Vagina (tissue), 2 donors: ENCODE results near the gene TAF4B. TPM values are rescaled to one million over a fixed set of nuclear protein-coding genes. Genes with fewer than 3 reads are reported as not detected.

Experiments used
- DNase-seq, 2 donors: peaks; one replicate each; pipeline ENCODE4 v3.0.0-alpha.2; 2017; ENCODE audit errors: extremely low spot score in 2 of 2
- H3K27ac ChIP-seq: fragments of 200-600 bp; sonication (generic); one replicate; pipeline ENCODE4 v1.5.1; 2019
- H3K27me3 ChIP-seq: fragments of 200-600 bp; sonication (generic); one replicate; pipeline ENCODE4 v1.5.1; 2019
- H3K36me3 ChIP-seq, 2 donors: fragments of 200-600 bp; sonication (generic); one replicate each; pipeline ENCODE4 v1.5.1; 2017 to 2019
- H3K4me1 ChIP-seq: fragments of 200-600 bp; sonication (generic); one replicate; pipeline ENCODE4 v1.5.1; 2019
- H3K4me3 ChIP-seq, 2 donors: fragments of 200-600 bp; sonication (generic); 1 replicate in 1 of 2; 2 replicates in 1 of 2; pipeline ENCODE4 v1.5.1; 2016 to 2019
- H3K9me3 ChIP-seq: fragments of 200-600 bp; sonication (generic); one replicate; pipeline ENCODE4 v1.5.1; 2019
- POLR2A ChIP-seq, 2 donors: fragments of 450-650 bp; IDR thresholded peaks; one replicate each; pipeline ENCODE4 v1.6.1; 2017; ENCODE audit warnings: antibody characterized with exemption in 2 of 2, mild to moderate bottlenecking in 2 of 2, moderate library complexity in 2 of 2
- POLR2AphosphoS5 ChIP-seq, 2 donors: sonication (generic); formaldehyde crosslinking; IDR thresholded peaks; one replicate each; pipeline ENCODE4 v1.9.0; 2017; ENCODE audit warnings: antibody characterized with exemption in 2 of 2, mild to moderate bottlenecking in 2 of 2, low read depth in 1 of 2; ENCODE audit not compliant: insufficient read depth in 1 of 2
- intact Hi-C: fragments of 100-400 bp; cut with DNase I; formaldehyde crosslinking; loops from one replicate; pipeline ENCODE4 v1.15.1; 2023
- total RNA-seq: library from RNA; depleted of rRNA; stranded (reverse); fragments of >200 nt; gene quantifications from one replicate; pipeline ENCODE4 v1.2.3, GENCODE V29; 2016
- TF ChIP-seq, protein P1 (sequence below), 3 experiments: fragments of 450-650 bp in 2 of 3; fragments of 200-600 bp in 1 of 3; sonication (generic) in 1 of 3; IDR thresholded peaks; one replicate each; pipeline ENCODE4 v1.5.1; 2017 to 2019; ENCODE audit warnings: antibody characterized with exemption in 3 of 3, mild to moderate bottlenecking in 2 of 3, moderate library complexity in 2 of 3

Gene TAF4B
- total RNA-seq, 1 donor from 2014 or later: 16.0 TPM

DNA sequence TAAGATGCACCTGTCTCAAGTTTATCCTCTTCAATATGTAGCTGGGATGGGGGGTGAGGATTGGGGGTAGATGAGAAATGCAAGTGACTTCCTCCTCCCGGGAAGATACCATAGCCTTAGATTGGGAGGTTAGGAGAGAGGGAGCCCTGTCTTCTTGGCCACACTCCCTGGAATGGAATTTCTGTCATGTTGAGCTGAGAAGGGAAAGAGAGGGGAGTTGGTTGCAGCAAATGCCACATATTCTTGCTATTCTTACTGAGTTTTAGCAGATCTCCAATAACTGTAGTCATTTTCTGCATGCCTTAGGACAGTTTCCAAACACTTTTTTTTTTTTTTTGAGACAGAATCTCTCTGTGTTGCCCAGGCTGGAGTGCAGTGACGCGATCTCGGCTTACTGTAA is 35.9 kb downstream of the TAF4B start:
- H3K27me3 ChIP-seq: no peaks in the 10 kb centered on the region
- DNase-seq: no peak
- H3K27ac ChIP-seq: no peak overlapping the region
- intact Hi-C loops: no loop called here
- TF ChIP-seq, protein P1, sequence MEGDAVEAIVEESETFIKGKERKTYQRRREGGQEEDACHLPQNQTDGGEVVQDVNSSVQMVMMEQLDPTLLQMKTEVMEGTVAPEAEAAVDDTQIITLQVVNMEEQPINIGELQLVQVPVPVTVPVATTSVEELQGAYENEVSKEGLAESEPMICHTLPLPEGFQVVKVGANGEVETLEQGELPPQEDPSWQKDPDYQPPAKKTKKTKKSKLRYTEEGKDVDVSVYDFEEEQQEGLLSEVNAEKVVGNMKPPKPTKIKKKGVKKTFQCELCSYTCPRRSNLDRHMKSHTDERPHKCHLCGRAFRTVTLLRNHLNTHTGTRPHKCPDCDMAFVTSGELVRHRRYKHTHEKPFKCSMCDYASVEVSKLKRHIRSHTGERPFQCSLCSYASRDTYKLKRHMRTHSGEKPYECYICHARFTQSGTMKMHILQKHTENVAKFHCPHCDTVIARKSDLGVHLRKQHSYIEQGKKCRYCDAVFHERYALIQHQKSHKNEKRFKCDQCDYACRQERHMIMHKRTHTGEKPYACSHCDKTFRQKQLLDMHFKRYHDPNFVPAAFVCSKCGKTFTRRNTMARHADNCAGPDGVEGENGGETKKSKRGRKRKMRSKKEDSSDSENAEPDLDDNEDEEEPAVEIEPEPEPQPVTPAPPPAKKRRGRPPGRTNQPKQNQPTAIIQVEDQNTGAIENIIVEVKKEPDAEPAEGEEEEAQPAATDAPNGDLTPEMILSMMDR (IDR thresholded peaks at IDR 0.05): no peak
- TF ChIP-seq POLR2AphosphoS5 (IDR thresholded peaks at IDR 0.05; ENCODE audit: insufficient read depth in 1 of 2, low read depth in 1 of 2) (no peak), POLR2A (IDR thresholded peaks at IDR 0.05) (no peak)
- no peaks in the 10 kb centered on the region for H3K36me3 ChIP-seq
- no peaks in the 10 kb centered on the region for H3K4me1 ChIP-seq
- H3K4me3 ChIP-seq: no peak overlapping the region
- H3K9me3 ChIP-seq: no peaks in the 10 kb centered on the region

DNA sequence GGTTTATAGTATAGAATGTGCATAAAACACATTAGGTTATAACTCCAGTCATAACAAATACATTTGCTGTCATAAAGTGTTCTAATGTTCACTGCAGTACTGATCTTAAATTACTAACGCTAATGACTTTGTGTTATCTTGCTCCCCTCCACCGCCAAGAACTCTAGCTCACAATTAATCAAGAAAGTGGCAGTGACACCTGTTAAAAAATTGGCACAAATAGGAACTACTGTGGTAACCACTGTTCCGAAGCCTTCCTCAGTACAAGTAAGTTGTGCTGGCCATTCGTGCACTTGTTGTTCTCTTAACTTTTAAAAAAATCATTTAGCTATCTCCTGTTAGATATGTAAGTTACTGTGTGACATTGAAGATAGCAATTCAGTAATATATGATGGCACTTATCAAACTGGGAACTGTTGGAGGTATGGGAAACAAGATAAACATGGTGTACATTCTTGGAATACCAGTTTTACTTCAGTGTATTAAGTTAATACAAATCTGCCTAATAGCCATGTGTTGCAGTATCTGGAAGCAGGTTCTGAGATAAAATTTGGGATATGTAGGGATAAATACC is 41.2 kb downstream of the TAF4B start:
- Histone ChIP-seq H3K27ac (no peak overlapping the region), H3K36me3 (no peaks in the 10 kb centered on the region), H3K4me3 (no peak overlapping the region), H3K27me3 (no peaks in the 10 kb centered on the region), H3K9me3 (no peaks in the 10 kb centered on the region), H3K4me1 (no peaks in the 10 kb centered on the region)
- TF ChIP-seq, protein P1 (IDR thresholded peaks at IDR 0.05): no peak
- TF ChIP-seq POLR2AphosphoS5 (IDR thresholded peaks at IDR 0.05; ENCODE audit: insufficient read depth in 1 of 2, low read depth in 1 of 2): no peak
- no peak for TF ChIP-seq POLR2A (IDR thresholded peaks at IDR 0.05)
- no peak for DNase-seq
- intact Hi-C loops: no loop called here

DNA sequence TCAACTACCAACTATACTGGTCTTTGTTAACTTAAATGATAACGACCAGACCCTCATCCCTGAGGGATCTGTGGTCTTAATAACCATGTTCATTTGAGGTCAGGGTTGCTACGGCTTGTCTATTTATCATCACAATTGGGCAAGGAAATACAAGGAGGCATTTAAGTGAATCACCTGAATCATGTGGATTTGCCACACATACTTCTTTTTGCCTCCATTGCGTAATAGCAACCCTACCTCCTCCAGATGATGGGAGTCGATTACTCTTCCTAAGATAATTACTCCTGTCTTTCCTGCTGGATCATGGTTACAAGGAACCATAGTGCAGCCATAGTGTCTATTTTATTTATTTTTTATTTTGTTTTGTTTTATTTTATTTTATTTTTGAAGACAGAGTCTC is 42.2 kb downstream of the TAF4B start:
- H3K27me3 ChIP-seq: no peaks in the 10 kb centered on the region
- H3K4me1 ChIP-seq: no peaks in the 10 kb centered on the region
- intact Hi-C loops: no loop called here
- no peak overlapping the region for H3K4me3 ChIP-seq
- no peak overlapping the region for H3K27ac ChIP-seq
- no peak for DNase-seq
- TF ChIP-seq, protein P1 (IDR thresholded peaks at IDR 0.05): no peak
- TF ChIP-seq POLR2AphosphoS5 (IDR thresholded peaks at IDR 0.05; ENCODE audit: insufficient read depth in 1 of 2, low read depth in 1 of 2) (no peak), POLR2A (IDR thresholded peaks at IDR 0.05) (no peak)
- no peaks in the 10 kb centered on the region for H3K36me3 ChIP-seq
- no peaks in the 10 kb centered on the region for H3K9me3 ChIP-seq

DNA sequence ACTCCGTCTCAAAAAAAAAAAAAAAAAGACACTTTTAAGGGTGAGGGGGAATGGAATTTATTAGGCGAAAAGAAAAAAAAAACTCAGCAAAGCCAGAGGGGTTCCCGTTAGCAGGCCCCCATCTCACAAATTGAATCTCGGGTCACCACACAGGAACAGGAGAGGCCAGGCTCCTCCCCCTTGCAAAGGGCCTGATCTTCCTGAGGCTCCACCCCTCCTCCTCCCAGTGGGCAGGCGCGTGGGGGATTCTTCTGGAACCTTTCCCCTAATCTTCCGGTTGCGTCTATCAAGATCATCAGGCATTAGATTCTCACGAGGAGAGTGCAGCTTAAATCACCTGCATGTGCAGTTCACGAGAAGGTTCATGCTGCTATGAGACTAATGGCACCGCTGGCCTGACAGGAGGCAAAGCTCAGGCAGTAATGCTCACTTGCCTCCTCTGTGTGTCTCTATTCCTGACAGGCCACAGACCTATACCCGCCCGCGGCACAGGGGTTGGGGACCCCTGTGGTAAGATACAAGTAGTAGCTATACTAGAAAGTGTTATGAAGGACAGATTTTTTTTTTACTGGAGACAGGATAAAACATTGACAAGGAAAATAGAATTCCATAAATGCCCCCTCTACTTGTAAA is 45.8 kb downstream of the TAF4B start:
- no peak overlapping the region for H3K27ac ChIP-seq
- TF ChIP-seq, protein P1 (IDR thresholded peaks at IDR 0.05): no peak
- TF ChIP-seq POLR2AphosphoS5 (IDR thresholded peaks at IDR 0.05; ENCODE audit: insufficient read depth in 1 of 2, low read depth in 1 of 2) (no peak), POLR2A (IDR thresholded peaks at IDR 0.05) (no peak)
- H3K9me3 ChIP-seq: no peaks in the 10 kb centered on the region
- intact Hi-C loops: no loop called here
- no peaks in the 10 kb centered on the region for H3K27me3 ChIP-seq
- no peaks in the 10 kb centered on the region for H3K4me1 ChIP-seq
- no peak for DNase-seq
- H3K36me3 ChIP-seq: peaks cover 0 to 4% of the 10 kb centered on the region in 2 donors
- no peak overlapping the region for H3K4me3 ChIP-seq

DNA sequence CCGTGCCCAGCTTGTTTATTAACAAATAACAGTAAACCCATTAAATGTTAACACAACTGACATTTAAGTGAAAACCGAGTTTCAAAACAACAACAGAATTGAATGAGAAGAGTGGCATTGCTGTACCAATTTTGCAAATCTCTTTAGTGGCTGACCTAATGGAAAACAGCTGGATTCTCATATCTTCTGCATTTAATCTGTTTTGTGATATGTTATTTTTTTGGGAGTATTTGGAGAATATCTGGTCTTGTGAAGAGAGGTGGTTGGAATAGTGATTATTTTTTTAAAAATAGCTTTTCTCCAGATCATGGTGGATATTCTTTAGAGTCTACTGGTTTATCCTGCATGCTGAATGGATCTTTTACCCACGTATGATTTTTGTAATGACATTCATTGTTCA is 51.1 kb downstream of the TAF4B start:
- H3K36me3 ChIP-seq: peaks cover 0 to 10% of the 10 kb centered on the region in 2 donors
- no peak overlapping the region for H3K27ac ChIP-seq
- H3K4me3 ChIP-seq: no peak overlapping the region
- no peaks in the 10 kb centered on the region for H3K27me3 ChIP-seq
- H3K4me1 ChIP-seq: no peaks in the 10 kb centered on the region
- intact Hi-C loops: no loop called here
- no peak for DNase-seq
- TF ChIP-seq, protein P1 (IDR thresholded peaks at IDR 0.05): no peak
- TF ChIP-seq POLR2AphosphoS5 (IDR thresholded peaks at IDR 0.05; ENCODE audit: insufficient read depth in 1 of 2, low read depth in 1 of 2) (no peak), POLR2A (IDR thresholded peaks at IDR 0.05) (no peak)
- no peaks in the 10 kb centered on the region for H3K9me3 ChIP-seq
